K562 (cell line): ENCODE data around the gene RPS2. TPM values are rescaled to one million over a fixed set of nuclear protein-coding genes. Genes with fewer than 3 reads are reported as not detected.
A peak's percentile ranks its signal among the peaks of the same experiment; 100 is the strongest.

Source experiments
- AFF4 ChIP-seq: sonication (generic); formaldehyde crosslinking; IDR thresholded peaks from 2 replicates; pipeline ENCODE4 v1.8.0; 2023; ENCODE audit warnings: mild to moderate bottlenecking, missing genetic modification reagents
- ATF6 ChIP-seq: sonication (generic); formaldehyde crosslinking; IDR thresholded peaks from 2 replicates; pipeline ENCODE4 v1.4.0; 2020; ENCODE audit warnings: mild to moderate bottlenecking, missing genetic modification reagents
- FOXJ2 ChIP-seq: fragments of 200-800 bp; sonication (Bioruptor generic); IDR thresholded peaks from 2 replicates; pipeline ENCODE4 v1.6.1; 2016; ENCODE audit warnings: missing genetic modification characterization, missing compliant biosample characterization
- GTF3C2 ChIP-seq: IDR thresholded peaks from 3 replicates; pipeline ENCODE4 v1.6.1; 2011; ENCODE audit warnings: borderline replicate concordance, mild to moderate bottlenecking, moderate library complexity; ENCODE audit not compliant: insufficient read length; ENCODE audit errors: extremely low read depth
- HMGN3 ChIP-seq: IDR thresholded peaks from 2 replicates; pipeline ENCODE4 v1.6.1; 2011; ENCODE audit warnings: borderline replicate concordance, low read depth, mild to moderate bottlenecking, mixed read lengths, low read length; ENCODE audit not compliant: insufficient read length; ENCODE audit errors: extremely low read depth
- ID3 ChIP-seq, 2 experiments: fragments of 250-450 bp in 1 of 2; fragments of 450-650 bp in 1 of 2; sonication (Bioruptor Pico) in 1 of 2; IDR thresholded peaks; 2 replicates each; pipeline versions ENCODE4 v1.6.1 to v1.8.0; 2016 to 2021; ENCODE audit warnings: mild to moderate bottlenecking in 2 of 2, moderate library complexity in 2 of 2, missing compliant biosample characterization in 1 of 2, missing genetic modification characterization in 1 of 2
- MECOM ChIP-seq: fragments of 250-450 bp; sonication (Bioruptor Pico); IDR thresholded peaks from 2 replicates; pipeline ENCODE4 v1.8.0; 2022; ENCODE audit warnings: inconsistent platforms
- NUFIP1 ChIP-seq: fragments of 450-650 bp; IDR thresholded peaks from 2 replicates; pipeline ENCODE4 v1.6.1; 2018; ENCODE audit not compliant: partially characterized antibody
- POU5F1 ChIP-seq: fragments of 150-350 bp; IDR thresholded peaks from 2 replicates; pipeline ENCODE4 v1.6.1; 2014; ENCODE audit warnings: borderline replicate concordance, low read length, low read depth, mild to moderate bottlenecking; ENCODE audit not compliant: partially characterized antibody
- RBM34 ChIP-seq: fragments of 200-400 bp; formaldehyde crosslinking; IDR thresholded peaks from 2 replicates; pipeline ENCODE4 v1.6.1; 2018; ENCODE audit warnings: low read length, borderline replicate concordance; ENCODE audit not compliant: insufficient read depth
- SIN3B ChIP-seq: fragments of 450-650 bp; IDR thresholded peaks from 2 replicates; pipeline ENCODE4 v1.6.1; 2017; ENCODE audit warnings: low read depth, mild to moderate bottlenecking, moderate library complexity
- TRIM28 ChIP-seq: fragments of 450-650 bp; IDR thresholded peaks from 2 replicates; pipeline ENCODE4 v1.6.1; 2017
- ZBTB17 ChIP-seq: fragments of 450-650 bp; formaldehyde crosslinking; IDR thresholded peaks from 2 replicates; pipeline ENCODE4 v1.4.0; 2020; ENCODE audit warnings: mild to moderate bottlenecking
- polyA plus RNA-seq, 8 experiments: library from polyadenylated mRNA; depleted of rRNA in 4 of 8; stranded (reverse) in 5 of 8; unstranded in 3 of 8; fragments of >200 nt; fragmentation: Nextera tagmentation in 2 of 8; fragmentation: Illumina TruSeq in 1 of 8; extraction: Ambion mirVana in 2 of 8; extraction: Trizol in 1 of 8; gene quantifications; 2 replicates each; pipeline versions ENCODE4 v1.2.1 to v1.2.3, GENCODE V29; 2011 to 2014; ENCODE audit warnings: inconsistent platforms in 1 of 8, missing spikeins in 1 of 8
- total RNA-seq, 7 experiments: library from RNA; depleted of rRNA in 6 of 7; stranded (reverse); fragments of >200 nt in 6 of 7; fragmentation: Illumina TruSeq in 2 of 7; extraction: Trizol in 2 of 7; gene quantifications; 2 replicates each; pipeline versions ENCODE4 v1.2.1 to v1.2.3, GENCODE V29; 2011 to 2021; ENCODE audit warnings: low replicate concordance in 1 of 7

The RPS2 gene
- total and polyA plus RNA-seq, 9 of the 15 experiments (the other 6 are each of a cell fraction or from before 2014, with no cell fraction given): 834 to 4,794 (median 3,793) TPM

- TF ChIP-seq FOXJ2 (no peak), ZBTB17 (CRISPR knock-in tag) (peak; percentile 87), ATF6 (CRISPR knock-in tag) (0 out of 2 replicates have a peak, but pooled peaks have one; percentile 73), SIN3B (peak; percentile 99), POU5F1 (peak; percentile 79), MECOM (no peak), ID3 (CRISPR knock-in tag; IDR thresholded peaks at IDR 0.05) (no peak), ID3 (tag; IDR thresholded peaks at IDR 0.05) (peak; percentile 62; the same call in 1 of the 2 replicates), TRIM28 (no peak), RBM34 (no peak), GTF3C2 (no peak), AFF4 (CRISPR knock-in tag) (peak; percentile 85), NUFIP1 (no peak), HMGN3 (peak; percentile 93)
Measured at GRCh38 chr16:1971796-1972489, 7.3 kb upstream of the RPS2 start, which contains the start of gene TBL3 (continued).
